Calu3 (cell line): ENCODE results near the gene NFAM1. TPM values are rescaled to one million over a fixed set of nuclear protein-coding genes. Genes with fewer than 3 reads are reported as not detected.

Experiments
- BruUV-seq: library from RNA; stranded (reverse); fragments of 400-500 nt; replicated peaks from 2 replicates; lab custom pipeline; 2021; lab: Mats Ljungman, UMichigan
- CTCF ChIA-PET: fragments of 300-600 bp; sonication (Branson Sonifier 250); formaldehyde crosslinking; loops from one replicate; lab custom pipeline; 2022; ENCODE audit warnings: antibody characterized with exemption; lab: Charles Lee
- DNase-seq: peaks from one replicate; pipeline ENCODE4 v3.0.0; 2022
- H3K27ac Mint-ChIP-seq: one replicate; pipeline ENCODE4 v1.8.0; 2022; ENCODE audit warnings: mixed read lengths; ENCODE audit not compliant: unreplicated experiment
- H3K27me3 Mint-ChIP-seq: one replicate; pipeline ENCODE4 v1.8.0; 2022; ENCODE audit warnings: mixed read lengths; ENCODE audit not compliant: unreplicated experiment
- H3K36me3 Mint-ChIP-seq: one replicate; pipeline ENCODE4 v1.8.0; 2022; ENCODE audit warnings: mild to moderate bottlenecking, moderate library complexity, mixed read lengths; ENCODE audit not compliant: insufficient read depth, unreplicated experiment
- H3K4me1 Mint-ChIP-seq: one replicate; pipeline ENCODE4 v1.8.0; 2022; ENCODE audit warnings: mild to moderate bottlenecking, low read depth, mixed read lengths; ENCODE audit not compliant: unreplicated experiment
- H3K4me3 Mint-ChIP-seq: one replicate; pipeline ENCODE4 v1.8.0; 2022; ENCODE audit warnings: mild to moderate bottlenecking, low read depth, moderate library complexity, mixed read lengths; ENCODE audit not compliant: unreplicated experiment
- H3K9me3 Mint-ChIP-seq: one replicate; pipeline ENCODE4 v1.8.0; 2022; ENCODE audit warnings: low read depth, mixed read lengths; ENCODE audit not compliant: unreplicated experiment
- CTCF ChIP-seq: fragments of 200-600 bp; IDR thresholded peaks from one replicate; pipeline ENCODE4 v1.8.0; 2022; ENCODE audit warnings: antibody characterized with exemption; ENCODE audit not compliant: unreplicated experiment
- intact Hi-C: fragments of 100-400 bp; cut with micrococcal nuclease; formaldehyde crosslinking; loops from one replicate; pipeline ENCODE4 v1.10.0; 2022; ENCODE audit not compliant: unreplicated experiment
- total RNA-seq: library from RNA; stranded (reverse); gene quantifications from 2 replicates; pipeline ENCODE4 v1.2.3, GENCODE V29; 2022

The NFAM1 gene
- total RNA-seq, 1 experiment from 2014 or later: 0.50 TPM

GRCh38 chr22:42343531-42344081 lies 88.6 kb downstream of the NFAM1 start:
- no peaks in the 10 kb centered on the region for H3K9me3 Mint-ChIP-seq
- H3K27ac Mint-ChIP-seq: no peak overlapping the region
- peaks cover 43% of the 10 kb centered on the region for H3K27me3 Mint-ChIP-seq
- H3K36me3 Mint-ChIP-seq: peaks cover 8% of the 10 kb centered on the region
- DNase-seq: no peak
- intact Hi-C loops: no loop called here
- CTCF ChIA-PET: no interaction called here
- peak overlapping the region; percentile 34 for H3K4me3 Mint-ChIP-seq
- H3K4me1 Mint-ChIP-seq: no peaks in the 10 kb centered on the region
- TF ChIP-seq CTCF: no peak
- BruUV-seq: no TSS peak

GRCh38 chr22:42343121-42343454 lies 89.1 kb downstream of the NFAM1 start:
- peak overlapping the region; percentile 53 for H3K4me3 Mint-ChIP-seq
- H3K36me3 Mint-ChIP-seq: peaks cover 9% of the 10 kb centered on the region
- H3K27me3 Mint-ChIP-seq: peaks cover 48% of the 10 kb centered on the region
- no peaks in the 10 kb centered on the region for H3K4me1 Mint-ChIP-seq
- no peak for DNase-seq
- CTCF ChIA-PET: no interaction called here
- no peak for TF ChIP-seq CTCF
- intact Hi-C loops: no loop called here
- no peaks in the 10 kb centered on the region for H3K9me3 Mint-ChIP-seq
- no TSS peak for BruUV-seq
- H3K27ac Mint-ChIP-seq: peak overlapping the region; percentile 35

DNA sequence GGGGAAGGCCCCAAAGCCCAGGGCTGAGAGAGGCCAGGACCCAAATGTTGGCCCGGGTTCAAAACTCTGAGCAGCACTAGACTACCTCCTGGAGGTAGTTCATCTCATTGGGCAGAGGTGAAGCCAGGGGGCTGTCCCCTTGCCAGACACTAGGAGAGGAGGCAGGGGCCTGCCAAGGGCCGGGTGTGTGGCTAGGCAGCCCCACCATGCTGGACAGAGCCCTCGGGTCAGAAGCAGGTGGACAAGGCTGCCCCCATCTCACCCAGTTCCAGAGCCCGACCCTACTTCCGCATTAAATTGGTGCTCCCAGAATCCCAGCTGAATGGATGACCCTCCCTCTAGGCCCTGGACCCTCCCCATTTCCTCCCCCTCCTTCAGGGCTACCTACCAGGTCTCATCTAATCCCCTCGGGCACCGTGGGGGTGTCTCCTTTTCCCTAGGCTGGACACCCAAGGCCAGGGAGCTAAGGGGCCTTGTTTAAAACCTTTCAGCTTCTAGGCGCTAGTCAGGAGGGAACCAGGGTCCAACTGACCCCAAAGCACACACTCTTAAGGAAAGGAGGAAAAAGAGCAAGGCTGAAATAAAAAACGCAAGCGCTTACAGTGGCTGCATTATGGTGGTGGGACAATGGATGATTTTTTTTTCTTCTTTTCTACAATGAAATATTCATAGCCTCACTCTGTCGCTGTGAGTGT lies 89.6 kb downstream of the NFAM1 start:
- no peak for DNase-seq
- Mint-ChIP-seq H3K36me3 (peaks cover 9% of the 10 kb centered on the region), H3K4me3 (peak overlapping the region; percentile 53), H3K27ac (peak overlapping the region; percentile 35), H3K9me3 (no peaks in the 10 kb centered on the region), H3K27me3 (peaks cover 54% of the 10 kb centered on the region), H3K4me1 (no peaks in the 10 kb centered on the region)
- CTCF ChIA-PET: interaction anchor here (0.7 to 1.2 kb wide), 2 partner anchors 10 to 197 kb away, joined by 3 to 5 read pairs; no protein-coding TSS in a partner anchor
- BruUV-seq: no TSS peak
- TF ChIP-seq CTCF: no peak
- intact Hi-C loops: no loop called here

GRCh38 chr22:42341779-42342178 lies 90.4 kb downstream of the NFAM1 start:
- no peak for TF ChIP-seq CTCF
- intact Hi-C loops: no loop called here

More at GRCh38 chr22:42341779-42342178, 90.4 kb downstream of the NFAM1 start:
- Mint-ChIP-seq H3K27ac (no peak overlapping the region), H3K4me1 (no peaks in the 10 kb centered on the region), H3K4me3 (peak overlapping the region; percentile 53), H3K36me3 (peaks cover 9% of the 10 kb centered on the region), H3K27me3 (peaks cover 61% of the 10 kb centered on the region), H3K9me3 (no peaks in the 10 kb centered on the region)
- DNase-seq: no peak
- CTCF ChIA-PET: interaction anchor here (0.7 to 1.2 kb wide), 2 partner anchors 10 to 27 kb away, joined by 4 to 5 read pairs; no protein-coding TSS in a partner anchor
- no TSS peak for BruUV-seq
